ENCODE measurements around the gene SIRT6. TPM values are rescaled to one million over a fixed set of nuclear protein-coding genes. Genes with fewer than 3 reads are reported as not detected.

Gene SIRT6
- polyA plus RNA-seq, 1 donor from 2014 or later = 42.8 TPM

GRCh38 chr19:4215807-4216206, 33.4 kb upstream of the SIRT6 start:
- Histone ChIP-seq H3K4me3 (ENCODE audit: low read length) (no peak overlapping the region), H3K4me2 (ENCODE audit: low read length) (no peak overlapping the region), H3K9me2 (ENCODE audit: insufficient read depth, low read length) (no peaks in the 10 kb centered on the region), H3K36me3 (ENCODE audit: insufficient read depth, low read length) (no peaks in the 10 kb centered on the region), H3K9me3 (ENCODE audit: low read length) (no peaks in the 10 kb centered on the region), H3K79me2 (replicated peaks; ENCODE audit: insufficient read depth, low read length) (no peaks in the 10 kb centered on the region), H3K27me3 (ENCODE audit: insufficient read depth, low read depth, low read length) (no peaks in the 10 kb centered on the region), H3F3A (ENCODE audit: insufficient read depth, low read length, poor library complexity, severe bottlenecking) (no peaks in the 10 kb centered on the region), H4K20me1 (ENCODE audit: insufficient read depth) (no peaks in the 10 kb centered on the region), H3K27ac (ENCODE audit: low read length) (no peak overlapping the region), H3K9ac (ENCODE audit: low read length) (no peak overlapping the region), H2AFZ (ENCODE audit: low read depth, low read length) (no peak overlapping the region)
- TF ChIP-seq RAD21 (conservative IDR thresholded peaks at IDR 0.05) (no peak), CTCF (IDR thresholded peaks at IDR 0.05; ENCODE audit: poor library complexity, severe bottlenecking) (no peak), REST (IDR thresholded peaks at IDR 0.05; ENCODE audit: borderline replicate concordance) (no peak), POLR2AphosphoS5 (IDR thresholded peaks at IDR 0.05) (no peak), MXI1 (conservative IDR thresholded peaks at IDR 0.05; ENCODE audit: poor library complexity, severe bottlenecking) (no peak)

GRCh38 chr19:4213116-4213515, 30.8 kb upstream of the SIRT6 start:
- no peaks in the 10 kb centered on the region for H4K20me1 ChIP-seq (ENCODE audit: insufficient read depth)
- H3K27ac ChIP-seq (ENCODE audit: low read length) = no peak overlapping the region
- H3K9ac ChIP-seq (ENCODE audit: low read length) = no peak overlapping the region
- TF ChIP-seq REST (IDR thresholded peaks at IDR 0.05; ENCODE audit: borderline replicate concordance) (no peak), TAF1 (IDR thresholded peaks at IDR 0.05; ENCODE audit: low read depth) (no peak), SMC3 (conservative IDR thresholded peaks at IDR 0.05; ENCODE audit: poor library complexity) (no peak), MXI1 (conservative IDR thresholded peaks at IDR 0.05; ENCODE audit: poor library complexity, severe bottlenecking) (no peak), CTCF (IDR thresholded peaks at IDR 0.05; ENCODE audit: poor library complexity, severe bottlenecking) (no peak), EZH2 (IDR thresholded peaks at IDR 0.05; ENCODE audit: borderline replicate concordance, insufficient read depth, low read length, poor library complexity, severe bottlenecking) (no peak), POLR2AphosphoS5 (IDR thresholded peaks at IDR 0.05) (no peak), RAD21 (conservative IDR thresholded peaks at IDR 0.05) (no peak)
- H3K27me3 ChIP-seq (ENCODE audit: insufficient read depth, low read depth, low read length) = no peaks in the 10 kb centered on the region
- no peaks in the 10 kb centered on the region for H3K9me2 ChIP-seq (ENCODE audit: insufficient read depth, low read length)
- H3K9me3 ChIP-seq (ENCODE audit: low read length) = no peaks in the 10 kb centered on the region
- H3K79me2 ChIP-seq (replicated peaks; ENCODE audit: insufficient read depth, low read length) = no peaks in the 10 kb centered on the region
- H3K36me3 ChIP-seq (ENCODE audit: insufficient read depth, low read length) = no peaks in the 10 kb centered on the region
- no peaks in the 10 kb centered on the region for H3F3A ChIP-seq (ENCODE audit: insufficient read depth, low read length, poor library complexity, severe bottlenecking)
- H3K4me3 ChIP-seq (ENCODE audit: low read length) = no peak overlapping the region
- H3K4me2 ChIP-seq (ENCODE audit: low read length) = no peak overlapping the region
- H2AFZ ChIP-seq (ENCODE audit: low read depth, low read length) = no peak overlapping the region
